SK-N-SH treated with all-trans-retinoic acid at 6 μM for 48 hours (cell line): ENCODE results near the gene TLN1.

Experiments used
- ATAC-seq: fragments of 200-7000 bp; cut with Tn5 transposase; 3 replicates; pipeline ENCODE4 v1.9.1; 2020; ENCODE audit warnings: mild to moderate bottlenecking, moderate library complexity
- ARNTL ChIP-seq: fragments of 450-650 bp; formaldehyde crosslinking; IDR thresholded peaks from 2 replicates; pipeline ENCODE4 v1.5.0; 2020; ENCODE audit warnings: low read depth, mild to moderate bottlenecking, moderate library complexity, borderline replicate concordance
- BACH2 ChIP-seq: fragments of 250-450 bp; sonication (Bioruptor Pico); IDR thresholded peaks from 2 replicates; pipeline ENCODE4 v1.9.0; 2021; ENCODE audit warnings: mild to moderate bottlenecking, borderline replicate concordance
- CSDC2 ChIP-seq: fragments of 250-450 bp; sonication (Bioruptor Pico); IDR thresholded peaks from 2 replicates; pipeline ENCODE4 v1.5.0; 2020; ENCODE audit warnings: mild to moderate bottlenecking, moderate library complexity
- GLIS3 ChIP-seq: fragments of 250-450 bp; sonication (Bioruptor Pico); IDR thresholded peaks from 2 replicates; pipeline ENCODE4 v1.5.0; 2020; ENCODE audit warnings: mild to moderate bottlenecking, moderate library complexity
- ISL1 ChIP-seq: fragments of 250-450 bp; sonication (Bioruptor Pico); IDR thresholded peaks from 2 replicates; pipeline ENCODE4 v2.1.2; 2022; ENCODE audit warnings: mild to moderate bottlenecking, moderate library complexity
- OSR1 ChIP-seq: fragments of 250-450 bp; sonication (Bioruptor Pico); IDR thresholded peaks from 2 replicates; pipeline ENCODE4 v1.8.0; 2022; ENCODE audit warnings: moderate library complexity, mild to moderate bottlenecking, inconsistent platforms
- PATZ1 ChIP-seq: fragments of 250-450 bp; sonication (Bioruptor Pico); IDR thresholded peaks from 2 replicates; pipeline ENCODE4 v1.8.0; 2020; ENCODE audit warnings: mild to moderate bottlenecking, moderate library complexity, borderline replicate concordance
- POU6F1 ChIP-seq: fragments of 250-450 bp; sonication (Bioruptor Pico); IDR thresholded peaks from 2 replicates; pipeline ENCODE4 v1.8.0; 2021; ENCODE audit warnings: low read depth, mild to moderate bottlenecking, moderate library complexity, borderline replicate concordance
- PPARA ChIP-seq: fragments of 250-450 bp; sonication (Bioruptor Pico); IDR thresholded peaks from 2 replicates; pipeline ENCODE4 v1.5.0; 2020; ENCODE audit warnings: mild to moderate bottlenecking, borderline replicate concordance
- RARB ChIP-seq: fragments of 250-450 bp; sonication (Bioruptor Pico); IDR thresholded peaks from 2 replicates; pipeline ENCODE4 v1.8.0; 2021; ENCODE audit warnings: mild to moderate bottlenecking, moderate library complexity
- SNAI2 ChIP-seq: fragments of 250-450 bp; sonication (Bioruptor Pico); IDR thresholded peaks from 2 replicates; pipeline ENCODE4 v1.5.0; 2020; ENCODE audit warnings: mild to moderate bottlenecking, moderate library complexity
- TOX ChIP-seq: fragments of 250-450 bp; sonication (Bioruptor Pico); IDR thresholded peaks from 2 replicates; pipeline ENCODE4 v1.8.0; 2021; ENCODE audit warnings: mild to moderate bottlenecking, moderate library complexity, borderline replicate concordance
- TSHZ2 ChIP-seq: fragments of 250-450 bp; sonication (Bioruptor Pico); IDR thresholded peaks from 2 replicates; pipeline ENCODE4 v1.5.0; 2020; ENCODE audit warnings: mild to moderate bottlenecking, moderate library complexity
- ZC3H10 ChIP-seq: fragments of 250-450 bp; sonication (Bioruptor Pico); IDR thresholded peaks from 2 replicates; pipeline ENCODE4 v1.5.1; 2021; ENCODE audit warnings: mild to moderate bottlenecking, moderate library complexity
- ZFP3 ChIP-seq: fragments of 250-450 bp; sonication (Bioruptor Pico); IDR thresholded peaks from 2 replicates; pipeline ENCODE4 v1.5.0; 2020; ENCODE audit warnings: mild to moderate bottlenecking, moderate library complexity
- ZFP30 ChIP-seq: fragments of 450-650 bp; formaldehyde crosslinking; IDR thresholded peaks from 2 replicates; pipeline ENCODE4 v1.5.0; 2022; ENCODE audit warnings: mild to moderate bottlenecking, moderate library complexity
- ZNF70 ChIP-seq: fragments of 450-650 bp; formaldehyde crosslinking; IDR thresholded peaks from 2 replicates; pipeline ENCODE4 v1.5.0; 2020; ENCODE audit warnings: mild to moderate bottlenecking, moderate library complexity
- ZNF8 ChIP-seq: fragments of 450-650 bp; formaldehyde crosslinking; IDR thresholded peaks from 2 replicates; pipeline ENCODE4 v1.5.0; 2020; ENCODE audit warnings: mild to moderate bottlenecking, moderate library complexity
- TF ChIP-seq, protein P1 (sequence below): fragments of 250-450 bp; sonication (Bioruptor Pico); IDR thresholded peaks from 2 replicates; pipeline ENCODE4 v1.5.1; 2021; ENCODE audit warnings: mild to moderate bottlenecking, moderate library complexity
- TF ChIP-seq, protein P2 (sequence below): fragments of 250-450 bp; sonication (Bioruptor Pico); IDR thresholded peaks from 2 replicates; pipeline ENCODE4 v1.5.1; 2020; ENCODE audit warnings: low read depth, mild to moderate bottlenecking, moderate library complexity

Gene TLN1

DNA sequence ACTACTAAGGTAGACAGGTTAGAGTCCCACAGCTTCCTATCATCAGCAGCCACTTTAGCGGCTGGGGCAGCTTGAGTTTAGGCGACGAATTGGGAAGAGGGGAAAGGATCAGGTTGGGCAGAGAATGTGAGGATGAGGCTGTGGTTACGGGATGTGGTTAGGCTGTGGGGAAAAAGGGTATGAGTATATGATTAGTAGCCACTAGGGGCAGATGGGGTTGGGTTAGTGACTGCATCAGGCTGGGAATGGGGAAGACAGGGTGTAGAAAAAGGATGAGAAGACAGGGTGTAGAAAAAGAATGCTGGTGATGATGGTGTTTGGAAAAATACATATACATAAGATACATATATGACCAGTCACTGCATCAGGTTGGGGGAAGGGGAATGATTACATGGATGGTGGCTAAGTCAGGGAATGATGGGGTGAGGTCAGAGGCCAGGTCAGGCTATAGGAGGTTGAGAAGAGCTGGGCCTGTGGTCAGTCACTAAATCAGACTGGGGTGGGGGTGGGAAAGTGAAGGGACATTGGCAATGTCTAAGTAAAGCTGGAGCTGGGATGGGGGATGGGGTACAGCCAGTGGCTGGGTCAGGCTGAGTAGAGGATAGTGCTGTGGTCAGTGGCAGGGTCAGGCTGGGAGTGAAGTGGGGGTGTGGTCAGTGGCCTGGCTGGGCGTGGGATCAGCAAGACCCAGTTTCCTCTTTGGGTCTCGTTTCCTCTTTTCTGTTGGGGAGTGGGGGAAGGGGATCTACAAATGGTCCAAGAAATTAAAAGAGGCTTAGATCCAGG is 2.1 kb downstream of the TLN1 start:
- ATAC-seq, result peak; percentile 32
- no peak for TF ChIP-seq TOX (CRISPR knock-in tag)
- TF ChIP-seq CSDC2 (CRISPR knock-in tag), result no peak
- no peak for TF ChIP-seq BACH2 (CRISPR knock-in tag)
- TF ChIP-seq PATZ1 (CRISPR knock-in tag), result no peak
- TF ChIP-seq ARNTL (CRISPR knock-in tag), result no peak
- no peak for TF ChIP-seq RARB
- TF ChIP-seq TSHZ2, result no peak
- TF ChIP-seq GLIS3 (CRISPR knock-in tag), result no peak
- no peak for TF ChIP-seq ZFP30
- TF ChIP-seq, protein P1, sequence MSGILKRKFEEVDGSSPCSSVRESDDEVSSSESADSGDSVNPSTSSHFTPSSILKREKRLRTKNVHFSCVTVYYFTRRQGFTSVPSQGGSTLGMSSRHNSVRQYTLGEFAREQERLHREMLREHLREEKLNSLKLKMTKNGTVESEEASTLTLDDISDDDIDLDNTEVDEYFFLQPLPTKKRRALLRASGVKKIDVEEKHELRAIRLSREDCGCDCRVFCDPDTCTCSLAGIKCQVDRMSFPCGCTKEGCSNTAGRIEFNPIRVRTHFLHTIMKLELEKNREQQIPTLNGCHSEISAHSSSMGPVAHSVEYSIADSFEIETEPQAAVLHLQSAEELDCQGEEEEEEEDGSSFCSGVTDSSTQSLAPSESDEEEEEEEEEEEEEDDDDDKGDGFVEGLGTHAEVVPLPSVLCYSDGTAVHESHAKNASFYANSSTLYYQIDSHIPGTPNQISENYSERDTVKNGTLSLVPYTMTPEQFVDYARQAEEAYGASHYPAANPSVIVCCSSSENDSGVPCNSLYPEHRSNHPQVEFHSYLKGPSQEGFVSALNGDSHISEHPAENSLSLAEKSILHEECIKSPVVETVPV (CRISPR knock-in tag), result no peak
- no peak for TF ChIP-seq OSR1 (CRISPR knock-in tag)
- no peak for TF ChIP-seq SNAI2 (CRISPR knock-in tag)
- no peak for TF ChIP-seq ZNF8 (CRISPR knock-in tag)
- no peak for TF ChIP-seq POU6F1 (CRISPR knock-in tag)
- no peak for TF ChIP-seq ZC3H10 (CRISPR knock-in tag)
- TF ChIP-seq ISL1 (CRISPR knock-in tag), result no peak
- no peak for TF ChIP-seq PPARA (CRISPR knock-in tag)
- TF ChIP-seq ZNF70 (CRISPR knock-in tag), result no peak

DNA sequence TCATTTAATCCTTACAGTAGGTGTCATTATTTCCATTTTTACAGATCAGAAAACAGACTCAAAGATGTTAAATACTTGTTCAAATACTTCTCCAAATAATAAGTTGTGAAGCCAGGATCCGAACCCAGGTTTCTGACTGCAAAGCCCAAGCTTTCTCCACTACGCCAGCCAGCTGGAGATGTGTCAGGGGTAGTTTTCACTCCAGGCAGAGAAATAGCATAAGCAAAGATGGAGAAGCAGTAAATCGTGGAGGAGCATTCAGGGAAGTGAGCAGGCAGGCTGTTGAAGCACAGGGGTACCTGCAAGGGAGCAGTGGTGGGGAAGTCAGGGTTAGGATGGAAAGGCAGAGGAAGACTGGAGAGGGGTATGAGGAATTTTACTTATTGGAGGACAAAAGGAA is 2.9 kb downstream of the TLN1 start:
- TF ChIP-seq ZFP3 (CRISPR knock-in tag) (no peak), ARNTL (CRISPR knock-in tag) (no peak), PPARA (CRISPR knock-in tag) (no peak), POU6F1 (CRISPR knock-in tag) (no peak), TSHZ2 (no peak)
- TF ChIP-seq, protein P2, sequence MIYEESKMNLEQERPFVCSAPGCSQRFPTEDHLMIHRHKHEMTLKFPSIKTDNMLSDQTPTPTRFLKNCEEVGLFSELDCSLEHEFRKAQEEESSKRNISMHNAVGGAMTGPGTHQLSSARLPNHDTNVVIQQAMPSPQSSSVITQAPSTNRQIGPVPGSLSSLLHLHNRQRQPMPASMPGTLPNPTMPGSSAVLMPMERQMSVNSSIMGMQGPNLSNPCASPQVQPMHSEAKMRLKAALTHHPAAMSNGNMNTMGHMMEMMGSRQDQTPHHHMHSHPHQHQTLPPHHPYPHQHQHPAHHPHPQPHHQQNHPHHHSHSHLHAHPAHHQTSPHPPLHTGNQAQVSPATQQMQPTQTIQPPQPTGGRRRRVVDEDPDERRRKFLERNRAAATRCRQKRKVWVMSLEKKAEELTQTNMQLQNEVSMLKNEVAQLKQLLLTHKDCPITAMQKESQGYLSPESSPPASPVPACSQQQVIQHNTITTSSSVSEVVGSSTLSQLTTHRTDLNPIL, result no peak
- no peak for ATAC-seq
